Endometrium (tissue), 2 donors: ENCODE results near the gene SNX25.
"Not testable (repeated sequence)": the region's sequence is repeated elsewhere in the genome, so short reads cannot be mapped to it uniquely, and the experiment has no call there.

Source experiments
- FAIRE-seq: peaks from 2 replicates; lab custom pipeline; 2012; peaks lifted over from hg19 to GRCh38; lab: Jason Lieb, UNC
- donor health status: control.
- donor health status: control.

The SNX25 gene

GRCh38 chr4:185232370-185232769, 23.0 kb downstream of the SNX25 start:
- no peak for FAIRE-seq

GRCh38 chr4:185235119-185235842, 25.9 kb downstream of the SNX25 start:
- no peak for FAIRE-seq

GRCh38 chr4:185235843-185236503, 26.6 kb downstream of the SNX25 start:
- no peak for FAIRE-seq

GRCh38 chr4:185237175-185237574, 27.8 kb downstream of the SNX25 start:
- FAIRE-seq: no peak

- no peak for FAIRE-seq
Observed at GRCh38 chr4:185238215-185238681, 28.9 kb downstream of the SNX25 start.

GRCh38 chr4:185238750-185239149, 29.4 kb downstream of the SNX25 start:
- FAIRE-seq: no peak

GRCh38 chr4:185240486-185240885, 31.1 kb downstream of the SNX25 start:
- not testable (repeated sequence) for FAIRE-seq

GRCh38 chr4:185242749-185243533, 33.5 kb downstream of the SNX25 start:
- no peak for FAIRE-seq

GRCh38 chr4:185243879-185244278, 34.5 kb downstream of the SNX25 start:
- no peak for FAIRE-seq

GRCh38 chr4:185244763-185245162, 35.4 kb downstream of the SNX25 start:
- no peak for FAIRE-seq

GRCh38 chr4:185246453-185246852, 37.1 kb downstream of the SNX25 start:
- peak; percentile 90 for FAIRE-seq

- FAIRE-seq: no peak
Observed at GRCh38 chr4:185247151-185247550, 37.8 kb downstream of the SNX25 start.

GRCh38 chr4:185248393-185249039, 39.1 kb downstream of the SNX25 start:
- no peak for FAIRE-seq

GRCh38 chr4:185249105-185249504, 39.7 kb downstream of the SNX25 start:
- no peak for FAIRE-seq

- no peak for FAIRE-seq
Observed at GRCh38 chr4:185254434-185254833, 45.0 kb downstream of the SNX25 start.

- no peak for FAIRE-seq
Observed at GRCh38 chr4:185255868-185256267, 46.5 kb downstream of the SNX25 start.

GRCh38 chr4:185256446-185256845, 47.0 kb downstream of the SNX25 start:
- FAIRE-seq: no peak

- no peak for FAIRE-seq
Observed at GRCh38 chr4:185257086-185257485, 47.7 kb downstream of the SNX25 start.

GRCh38 chr4:185257694-185258093, 48.3 kb downstream of the SNX25 start:
- no peak for FAIRE-seq

GRCh38 chr4:185258741-185259140, 49.3 kb downstream of the SNX25 start:
- FAIRE-seq: peak; percentile 65

- no peak for FAIRE-seq
Observed at GRCh38 chr4:185259719-185260118, 50.3 kb downstream of the SNX25 start.

GRCh38 chr4:185261946-185262345, 52.5 kb downstream of the SNX25 start:
- no peak for FAIRE-seq
